ENCODE measurements around the gene PKP2. TPM values are rescaled to one million over a fixed set of nuclear protein-coding genes. Genes with fewer than 3 reads are reported as not detected.
A peak's percentile ranks its signal among the peaks of the same experiment; 100 is the strongest.

The PKP2 gene
- total and polyA plus RNA-seq, 2 of the 13 experiments (the other 11 are each of a cell fraction or from before 2014, with no cell fraction given): 15.1 to 25.3 TPM

DNA sequence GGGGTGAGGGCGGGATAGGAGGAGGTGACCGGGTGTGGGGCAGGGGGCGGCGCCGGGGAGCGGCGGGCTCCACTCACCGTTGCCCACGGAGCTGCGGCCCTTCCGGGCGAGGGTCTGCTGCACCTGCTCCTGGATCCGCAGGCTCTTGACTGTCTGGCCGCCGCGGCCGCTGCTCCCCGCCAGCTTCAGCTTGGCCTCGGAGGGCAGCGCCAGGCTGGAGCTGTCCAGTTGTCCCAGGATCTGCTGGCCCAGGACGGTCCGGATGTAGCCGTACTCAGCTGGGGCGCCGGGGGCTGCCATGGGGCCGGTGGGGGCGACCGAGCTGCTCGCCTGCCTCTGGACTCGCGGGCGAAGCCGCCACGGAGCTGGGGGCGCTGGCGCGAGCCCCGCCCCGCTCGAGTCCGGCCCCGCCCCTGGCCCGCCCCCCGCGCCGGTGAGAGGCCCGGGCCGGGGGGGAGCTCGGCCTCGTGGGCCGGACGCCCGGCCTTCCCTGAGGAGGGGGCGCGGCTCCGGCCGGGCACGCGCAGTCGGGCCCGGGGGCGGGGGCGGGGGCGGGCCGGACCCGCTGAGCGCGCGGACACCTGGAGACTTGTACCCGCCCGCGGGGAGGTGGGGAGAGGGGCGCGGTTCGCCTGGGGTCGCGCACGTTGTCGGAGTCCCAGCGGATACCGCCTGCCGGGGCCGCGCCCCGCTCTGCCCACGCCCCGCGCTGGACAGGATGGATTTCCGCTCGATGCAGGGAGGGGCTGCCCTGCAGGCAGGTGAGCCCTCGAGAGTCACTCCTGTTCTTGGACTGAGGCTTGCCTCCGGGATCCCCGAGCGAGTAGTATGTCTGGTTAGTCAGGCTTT lies at the start of gene PKP2 (continued):
- TF ChIP-seq ZNF431 (CRISPR knock-in tag; IDR thresholded peaks at IDR 0.05; ENCODE audit: borderline replicate concordance, low read depth) (0 out of 2 replicates have a peak, but pooled peaks have one; percentile 17), ZNF12 (CRISPR knock-in tag; IDR thresholded peaks at IDR 0.05) (0 out of 2 replicates have a peak, but pooled peaks have one; percentile 61), CBX1 (IDR thresholded peaks at IDR 0.05; ENCODE audit: low read depth) (no peak), BHLHE40 (IDR thresholded peaks at IDR 0.05; ENCODE audit: low read length) (0 out of 2 replicates have a peak, but pooled peaks have one; percentile 2), ZFP1 (CRISPR knock-in tag; IDR thresholded peaks at IDR 0.05) (no peak), KAT7 (CRISPR knock-in tag; IDR thresholded peaks at IDR 0.05; ENCODE audit: borderline replicate concordance) (peak; percentile 37; the same call in 1 of the 2 replicates)
- TF ChIP-seq, protein P1, sequence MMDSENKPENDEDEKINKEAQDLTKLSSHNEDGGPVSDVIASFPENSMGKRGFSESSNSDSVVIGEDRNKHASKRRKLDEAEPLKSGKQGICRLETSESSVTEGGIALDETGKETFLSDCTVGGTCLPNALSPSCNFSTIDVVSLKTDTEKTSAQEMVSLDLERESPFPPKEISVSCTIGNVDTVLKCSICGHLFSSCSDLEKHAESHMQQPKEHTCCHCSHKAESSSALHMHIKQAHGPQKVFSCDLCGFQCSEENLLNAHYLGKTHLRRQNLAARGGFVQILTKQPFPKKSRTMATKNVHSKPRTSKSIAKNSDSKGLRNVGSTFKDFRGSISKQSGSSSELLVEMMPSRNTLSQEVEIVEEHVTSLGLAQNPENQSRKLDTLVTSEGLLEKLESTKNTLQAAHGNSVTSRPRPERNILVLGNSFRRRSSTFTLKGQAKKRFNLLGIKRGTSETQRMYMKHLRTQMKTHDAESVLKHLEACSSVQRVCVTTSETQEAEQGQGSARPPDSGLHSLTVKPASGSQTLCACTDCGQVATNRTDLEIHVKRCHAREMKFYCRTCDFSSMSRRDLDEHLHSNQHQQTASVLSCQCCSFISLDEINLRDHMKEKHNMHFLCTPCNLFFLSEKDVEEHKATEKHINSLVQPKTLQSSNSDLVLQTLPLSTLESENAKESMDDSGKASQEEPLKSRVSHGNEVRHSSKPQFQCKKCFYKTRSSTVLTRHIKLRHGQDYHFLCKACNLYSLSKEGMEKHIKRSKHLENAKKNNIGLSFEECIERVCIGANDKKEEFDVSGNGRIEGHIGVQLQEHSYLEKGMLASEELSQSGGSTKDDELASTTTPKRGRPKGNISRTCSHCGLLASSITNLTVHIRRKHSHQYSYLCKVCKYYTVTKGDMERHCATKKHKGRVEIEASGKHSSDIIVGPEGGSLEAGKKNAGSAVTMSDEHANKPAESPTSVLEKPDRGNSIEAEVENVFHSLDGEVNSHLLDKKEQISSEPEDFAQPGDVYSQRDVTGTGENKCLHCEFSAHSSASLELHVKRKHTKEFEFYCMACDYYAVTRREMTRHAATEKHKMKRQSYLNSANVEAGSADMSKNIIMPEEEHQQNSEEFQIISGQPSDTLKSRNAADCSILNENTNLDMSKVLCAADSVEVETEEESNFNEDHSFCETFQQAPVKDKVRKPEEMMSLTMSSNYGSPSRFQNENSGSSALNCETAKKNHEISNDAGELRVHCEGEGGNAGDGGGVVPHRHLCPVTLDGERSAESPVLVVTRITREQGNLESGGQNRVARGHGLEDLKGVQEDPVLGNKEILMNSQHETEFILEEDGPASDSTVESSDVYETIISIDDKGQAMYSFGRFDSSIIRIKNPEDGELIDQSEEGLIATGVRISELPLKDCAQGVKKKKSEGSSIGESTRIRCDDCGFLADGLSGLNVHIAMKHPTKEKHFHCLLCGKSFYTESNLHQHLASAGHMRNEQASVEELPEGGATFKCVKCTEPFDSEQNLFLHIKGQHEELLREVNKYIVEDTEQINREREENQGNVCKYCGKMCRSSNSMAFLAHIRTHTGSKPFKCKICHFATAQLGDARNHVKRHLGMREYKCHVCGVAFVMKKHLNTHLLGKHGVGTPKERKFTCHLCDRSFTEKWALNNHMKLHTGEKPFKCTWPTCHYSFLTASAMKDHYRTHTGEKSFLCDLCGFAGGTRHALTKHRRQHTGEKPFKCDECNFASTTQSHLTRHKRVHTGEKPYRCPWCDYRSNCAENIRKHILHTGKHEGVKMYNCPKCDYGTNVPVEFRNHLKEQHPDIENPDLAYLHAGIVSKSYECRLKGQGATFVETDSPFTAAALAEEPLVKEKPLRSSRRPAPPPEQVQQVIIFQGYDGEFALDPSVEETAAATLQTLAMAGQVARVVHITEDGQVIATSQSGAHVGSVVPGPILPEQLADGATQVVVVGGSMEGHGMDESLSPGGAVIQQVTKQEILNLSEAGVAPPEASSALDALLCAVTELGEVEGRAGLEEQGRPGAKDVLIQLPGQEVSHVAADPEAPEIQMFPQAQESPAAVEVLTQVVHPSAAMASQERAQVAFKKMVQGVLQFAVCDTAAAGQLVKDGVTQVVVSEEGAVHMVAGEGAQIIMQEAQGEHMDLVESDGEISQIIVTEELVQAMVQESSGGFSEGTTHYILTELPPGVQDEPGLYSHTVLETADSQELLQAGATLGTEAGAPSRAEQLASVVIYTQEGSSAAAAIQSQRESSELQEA (CRISPR knock-in tag; IDR thresholded peaks at IDR 0.05; ENCODE audit: not compliant biosample characterization): no peak
- TF ChIP-seq, protein P2, sequence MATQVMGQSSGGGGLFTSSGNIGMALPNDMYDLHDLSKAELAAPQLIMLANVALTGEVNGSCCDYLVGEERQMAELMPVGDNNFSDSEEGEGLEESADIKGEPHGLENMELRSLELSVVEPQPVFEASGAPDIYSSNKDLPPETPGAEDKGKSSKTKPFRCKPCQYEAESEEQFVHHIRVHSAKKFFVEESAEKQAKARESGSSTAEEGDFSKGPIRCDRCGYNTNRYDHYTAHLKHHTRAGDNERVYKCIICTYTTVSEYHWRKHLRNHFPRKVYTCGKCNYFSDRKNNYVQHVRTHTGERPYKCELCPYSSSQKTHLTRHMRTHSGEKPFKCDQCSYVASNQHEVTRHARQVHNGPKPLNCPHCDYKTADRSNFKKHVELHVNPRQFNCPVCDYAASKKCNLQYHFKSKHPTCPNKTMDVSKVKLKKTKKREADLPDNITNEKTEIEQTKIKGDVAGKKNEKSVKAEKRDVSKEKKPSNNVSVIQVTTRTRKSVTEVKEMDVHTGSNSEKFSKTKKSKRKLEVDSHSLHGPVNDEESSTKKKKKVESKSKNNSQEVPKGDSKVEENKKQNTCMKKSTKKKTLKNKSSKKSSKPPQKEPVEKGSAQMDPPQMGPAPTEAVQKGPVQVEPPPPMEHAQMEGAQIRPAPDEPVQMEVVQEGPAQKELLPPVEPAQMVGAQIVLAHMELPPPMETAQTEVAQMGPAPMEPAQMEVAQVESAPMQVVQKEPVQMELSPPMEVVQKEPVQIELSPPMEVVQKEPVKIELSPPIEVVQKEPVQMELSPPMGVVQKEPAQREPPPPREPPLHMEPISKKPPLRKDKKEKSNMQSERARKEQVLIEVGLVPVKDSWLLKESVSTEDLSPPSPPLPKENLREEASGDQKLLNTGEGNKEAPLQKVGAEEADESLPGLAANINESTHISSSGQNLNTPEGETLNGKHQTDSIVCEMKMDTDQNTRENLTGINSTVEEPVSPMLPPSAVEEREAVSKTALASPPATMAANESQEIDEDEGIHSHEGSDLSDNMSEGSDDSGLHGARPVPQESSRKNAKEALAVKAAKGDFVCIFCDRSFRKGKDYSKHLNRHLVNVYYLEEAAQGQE (IDR thresholded peaks at IDR 0.05; ENCODE audit: borderline replicate concordance in 1 of 2, low read depth in 1 of 2, low read length in 2 of 2): 0 out of 4 replicates have a peak, but pooled peaks of 1 of the 2 experiments have one; percentile 16
- TF ChIP-seq, protein P3, sequence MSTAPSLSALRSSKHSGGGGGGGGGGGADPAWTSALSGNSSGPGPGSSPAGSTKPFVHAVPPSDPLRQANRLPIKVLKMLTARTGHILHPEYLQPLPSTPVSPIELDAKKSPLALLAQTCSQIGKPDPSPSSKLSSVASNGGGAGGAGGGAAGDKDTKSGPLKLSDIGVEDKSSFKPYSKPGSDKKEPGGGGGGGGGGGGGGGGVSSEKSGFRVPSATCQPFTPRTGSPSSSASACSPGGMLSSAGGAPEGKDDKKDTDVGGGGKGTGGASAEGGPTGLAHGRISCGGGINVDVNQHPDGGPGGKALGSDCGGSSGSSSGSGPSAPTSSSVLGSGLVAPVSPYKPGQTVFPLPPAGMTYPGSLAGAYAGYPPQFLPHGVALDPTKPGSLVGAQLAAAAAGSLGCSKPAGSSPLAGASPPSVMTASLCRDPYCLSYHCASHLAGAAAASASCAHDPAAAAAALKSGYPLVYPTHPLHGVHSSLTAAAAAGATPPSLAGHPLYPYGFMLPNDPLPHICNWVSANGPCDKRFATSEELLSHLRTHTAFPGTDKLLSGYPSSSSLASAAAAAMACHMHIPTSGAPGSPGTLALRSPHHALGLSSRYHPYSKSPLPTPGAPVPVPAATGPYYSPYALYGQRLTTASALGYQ (CRISPR knock-in tag; IDR thresholded peaks at IDR 0.05): 0 out of 2 replicates have a peak, but pooled peaks have one; percentile 6
- TF ChIP-seq, protein P4, sequence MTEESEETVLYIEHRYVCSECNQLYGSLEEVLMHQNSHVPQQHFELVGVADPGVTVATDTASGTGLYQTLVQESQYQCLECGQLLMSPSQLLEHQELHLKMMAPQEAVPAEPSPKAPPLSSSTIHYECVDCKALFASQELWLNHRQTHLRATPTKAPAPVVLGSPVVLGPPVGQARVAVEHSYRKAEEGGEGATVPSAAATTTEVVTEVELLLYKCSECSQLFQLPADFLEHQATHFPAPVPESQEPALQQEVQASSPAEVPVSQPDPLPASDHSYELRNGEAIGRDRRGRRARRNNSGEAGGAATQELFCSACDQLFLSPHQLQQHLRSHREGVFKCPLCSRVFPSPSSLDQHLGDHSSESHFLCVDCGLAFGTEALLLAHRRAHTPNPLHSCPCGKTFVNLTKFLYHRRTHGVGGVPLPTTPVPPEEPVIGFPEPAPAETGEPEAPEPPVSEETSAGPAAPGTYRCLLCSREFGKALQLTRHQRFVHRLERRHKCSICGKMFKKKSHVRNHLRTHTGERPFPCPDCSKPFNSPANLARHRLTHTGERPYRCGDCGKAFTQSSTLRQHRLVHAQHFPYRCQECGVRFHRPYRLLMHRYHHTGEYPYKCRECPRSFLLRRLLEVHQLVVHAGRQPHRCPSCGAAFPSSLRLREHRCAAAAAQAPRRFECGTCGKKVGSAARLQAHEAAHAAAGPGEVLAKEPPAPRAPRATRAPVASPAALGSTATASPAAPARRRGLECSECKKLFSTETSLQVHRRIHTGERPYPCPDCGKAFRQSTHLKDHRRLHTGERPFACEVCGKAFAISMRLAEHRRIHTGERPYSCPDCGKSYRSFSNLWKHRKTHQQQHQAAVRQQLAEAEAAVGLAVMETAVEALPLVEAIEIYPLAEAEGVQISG (CRISPR knock-in tag; IDR thresholded peaks at IDR 0.05): peak; percentile 52; the same call in 1 of the 2 replicates
